Measurements from ENCODE around the gene SLC2A3.
"Not testable (repeated sequence)": the region's sequence is repeated elsewhere in the genome, so short reads cannot be mapped to it uniquely, and the experiment has no call there.

SLC2A3 gene

DNA sequence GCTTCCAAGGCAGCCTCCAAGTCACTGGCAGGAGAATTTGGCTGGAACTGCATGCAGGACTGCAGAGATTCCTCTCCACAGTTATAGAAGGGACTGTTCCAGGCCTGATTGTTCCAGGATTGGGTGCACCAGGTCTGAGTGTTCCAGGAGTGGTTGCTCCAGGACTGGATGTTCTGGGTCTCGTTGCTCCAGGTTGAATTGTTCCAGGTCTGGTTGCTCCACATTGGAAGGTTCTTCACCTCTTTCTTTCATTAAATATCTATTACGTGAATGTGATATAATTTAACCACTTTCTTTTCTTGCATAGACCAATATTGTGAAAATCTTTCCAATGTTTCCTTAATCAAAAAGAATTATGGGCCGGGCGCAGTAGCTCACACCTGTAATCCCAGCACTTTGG, 39.3 kb downstream of the SLC2A3 start:
- H3K9ac ChIP-seq (ENCODE audit: low read length in 5 of 5); H3K9me3 ChIP-seq (ENCODE audit: control insufficient read depth in 5 of 5, low read length in 5 of 5); H3K27ac ChIP-seq (ENCODE audit: low read depth, low read length); H3K36me3 ChIP-seq (ENCODE audit: control insufficient read depth in 5 of 5, insufficient read depth in 5 of 5, low read length in 5 of 5); H3K27me3 ChIP-seq (ENCODE audit: control insufficient read depth in 5 of 5, insufficient read depth in 4 of 5, low read length in 5 of 5); H3K4me3 ChIP-seq (ENCODE audit: low read depth in 1 of 5, low read length in 5 of 5); H3K4me1 ChIP-seq (ENCODE audit: control insufficient read depth in 5 of 5, insufficient read depth in 5 of 5, low read length in 5 of 5): not testable (repeated sequence)

GRCh38 chr12:7892186-7892980, 43.6 kb downstream of the SLC2A3 start:
- no peaks in the 10 kb centered on the region for H3K9me3 ChIP-seq (ENCODE audit: control insufficient read depth in 5 of 5, low read length in 5 of 5)
- no peak overlapping the region for H3K9ac ChIP-seq (ENCODE audit: low read length in 5 of 5)
- H3K27ac ChIP-seq (ENCODE audit: low read depth, low read length) = no peak overlapping the region
- H3K36me3 ChIP-seq (ENCODE audit: control insufficient read depth in 5 of 5, insufficient read depth in 5 of 5, low read length in 5 of 5) = no peaks in the 10 kb centered on the region
- H3K4me3 ChIP-seq (ENCODE audit: low read depth in 1 of 5, low read length in 5 of 5) = no peak overlapping the region
- H3K4me1 ChIP-seq (ENCODE audit: control insufficient read depth in 5 of 5, insufficient read depth in 5 of 5, low read length in 5 of 5) = peaks cover 0 to 5% (median 3%) of the 10 kb centered on the region in 5 donors
- no peaks in the 10 kb centered on the region for H3K27me3 ChIP-seq (ENCODE audit: control insufficient read depth in 5 of 5, insufficient read depth in 4 of 5, low read length in 5 of 5)

- Histone ChIP-seq H3K9ac (ENCODE audit: low read length in 5 of 5) (no peak overlapping the region), H3K4me3 (ENCODE audit: low read depth in 1 of 5, low read length in 5 of 5) (no peak overlapping the region), H3K27me3 (ENCODE audit: control insufficient read depth in 5 of 5, insufficient read depth in 4 of 5, low read length in 5 of 5) (no peaks in the 10 kb centered on the region), H3K4me1 (ENCODE audit: control insufficient read depth in 5 of 5, insufficient read depth in 5 of 5, low read length in 5 of 5) (peaks cover 0 to 6% (median 0%) of the 10 kb centered on the region in 5 donors), H3K36me3 (ENCODE audit: control insufficient read depth in 5 of 5, insufficient read depth in 5 of 5, low read length in 5 of 5) (no peaks in the 10 kb centered on the region), H3K9me3 (ENCODE audit: control insufficient read depth in 5 of 5, low read length in 5 of 5) (no peaks in the 10 kb centered on the region), H3K27ac (ENCODE audit: low read depth, low read length) (no peak overlapping the region)
These were observed 51.3 kb downstream of the SLC2A3 start for GRCh38 chr12:7884689-7885088.

DNA sequence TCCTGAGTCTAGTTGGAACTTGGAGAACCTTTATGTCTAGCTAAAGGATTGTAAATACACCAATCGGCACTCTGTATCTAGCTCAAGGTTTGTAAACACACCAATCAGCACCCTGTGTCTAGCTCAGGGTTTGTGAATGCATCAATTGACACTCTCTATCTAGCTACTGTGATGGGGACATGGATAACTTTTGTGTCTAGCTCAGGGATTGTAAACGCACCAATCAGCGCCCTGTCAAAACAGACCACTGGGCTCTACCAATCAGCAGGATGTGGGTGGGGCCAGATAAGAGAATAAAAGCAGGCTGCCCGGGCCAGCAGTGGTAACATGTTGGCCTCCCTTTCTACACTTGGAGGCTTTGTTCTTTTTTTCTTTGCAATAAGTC, 54.3 kb downstream of the SLC2A3 start:
- H3K4me1 ChIP-seq (ENCODE audit: control insufficient read depth in 5 of 5, insufficient read depth in 5 of 5, low read length in 5 of 5); H3K9ac ChIP-seq (ENCODE audit: low read length in 5 of 5); H3K36me3 ChIP-seq (ENCODE audit: control insufficient read depth in 5 of 5, insufficient read depth in 5 of 5, low read length in 5 of 5); H3K4me3 ChIP-seq (ENCODE audit: low read depth in 1 of 5, low read length in 5 of 5); H3K27me3 ChIP-seq (ENCODE audit: control insufficient read depth in 5 of 5, insufficient read depth in 4 of 5, low read length in 5 of 5); H3K27ac ChIP-seq (ENCODE audit: low read depth, low read length); H3K9me3 ChIP-seq (ENCODE audit: control insufficient read depth in 5 of 5, low read length in 5 of 5): not testable (repeated sequence)

- H3K9ac ChIP-seq (ENCODE audit: low read length in 5 of 5) = not testable (repeated sequence)
These were observed 54.8 kb downstream of the SLC2A3 start for GRCh38 chr12:7880952-7881735.

DNA sequence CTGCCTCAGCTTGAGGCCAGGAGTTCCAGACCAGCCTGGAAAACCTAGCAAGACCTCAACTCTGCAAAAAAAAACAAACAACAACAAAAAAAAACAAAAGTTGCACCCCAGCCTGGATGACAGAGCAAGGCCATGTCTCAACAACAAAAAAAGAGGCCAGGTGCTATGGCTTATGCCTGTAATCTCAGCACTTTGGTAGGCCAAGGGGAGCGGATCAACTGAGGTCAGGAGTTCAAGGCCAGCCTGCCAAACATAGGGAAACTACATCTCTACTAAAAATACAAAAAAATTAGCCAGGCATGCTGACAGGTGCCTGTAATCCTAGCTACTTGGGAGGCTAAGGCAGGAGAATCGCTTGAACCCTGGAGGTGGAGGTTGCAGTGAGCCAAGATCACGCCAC, 56.7 kb downstream of the SLC2A3 start:
- Histone ChIP-seq H3K9ac (ENCODE audit: low read length in 5 of 5) (no peak overlapping the region), H3K9me3 (ENCODE audit: control insufficient read depth in 5 of 5, low read length in 5 of 5) (no peaks in the 10 kb centered on the region), H3K36me3 (ENCODE audit: control insufficient read depth in 5 of 5, insufficient read depth in 5 of 5, low read length in 5 of 5) (no peaks in the 10 kb centered on the region), H3K4me1 (ENCODE audit: control insufficient read depth in 5 of 5, insufficient read depth in 5 of 5, low read length in 5 of 5) (peaks cover 0 to under 1% (median 0%) of the 10 kb centered on the region in 5 donors), H3K4me3 (ENCODE audit: low read depth in 1 of 5, low read length in 5 of 5) (no peak overlapping the region), H3K27me3 (ENCODE audit: control insufficient read depth in 5 of 5, insufficient read depth in 4 of 5, low read length in 5 of 5) (no peaks in the 10 kb centered on the region), H3K27ac (ENCODE audit: low read depth, low read length) (no peak overlapping the region)

More at GRCh38 chr12:7880952-7881735, 54.8 kb downstream of the SLC2A3 start:
- H3K4me3 ChIP-seq (ENCODE audit: low read depth in 1 of 5, low read length in 5 of 5); H3K27ac ChIP-seq (ENCODE audit: low read depth, low read length); H3K4me1 ChIP-seq (ENCODE audit: control insufficient read depth in 5 of 5, insufficient read depth in 5 of 5, low read length in 5 of 5); H3K27me3 ChIP-seq (ENCODE audit: control insufficient read depth in 5 of 5, insufficient read depth in 4 of 5, low read length in 5 of 5); H3K36me3 ChIP-seq (ENCODE audit: control insufficient read depth in 5 of 5, insufficient read depth in 5 of 5, low read length in 5 of 5); H3K9me3 ChIP-seq (ENCODE audit: control insufficient read depth in 5 of 5, low read length in 5 of 5): not testable (repeated sequence)

- H3K36me3 ChIP-seq (ENCODE audit: control insufficient read depth in 5 of 5, insufficient read depth in 5 of 5, low read length in 5 of 5) = no peaks in the 10 kb centered on the region
- H3K4me3 ChIP-seq (ENCODE audit: low read depth in 1 of 5, low read length in 5 of 5) = no peak overlapping the region
- peaks cover 6 to 8% (median 7%) of the 10 kb centered on the region in 5 donors for H3K27me3 ChIP-seq (ENCODE audit: control insufficient read depth in 5 of 5, insufficient read depth in 4 of 5, low read length in 5 of 5)
- H3K4me1 ChIP-seq (ENCODE audit: control insufficient read depth in 5 of 5, insufficient read depth in 5 of 5, low read length in 5 of 5) = peaks cover 0 to 7% (median 6%) of the 10 kb centered on the region in 5 donors
- no peak overlapping the region for H3K27ac ChIP-seq (ENCODE audit: low read depth, low read length)
- H3K9ac ChIP-seq (ENCODE audit: low read length in 5 of 5) = no peak overlapping the region
- H3K9me3 ChIP-seq (ENCODE audit: control insufficient read depth in 5 of 5, low read length in 5 of 5) = no peaks in the 10 kb centered on the region
These were observed 58.6 kb downstream of the SLC2A3 start for GRCh38 chr12:7877420-7877819.

DNA sequence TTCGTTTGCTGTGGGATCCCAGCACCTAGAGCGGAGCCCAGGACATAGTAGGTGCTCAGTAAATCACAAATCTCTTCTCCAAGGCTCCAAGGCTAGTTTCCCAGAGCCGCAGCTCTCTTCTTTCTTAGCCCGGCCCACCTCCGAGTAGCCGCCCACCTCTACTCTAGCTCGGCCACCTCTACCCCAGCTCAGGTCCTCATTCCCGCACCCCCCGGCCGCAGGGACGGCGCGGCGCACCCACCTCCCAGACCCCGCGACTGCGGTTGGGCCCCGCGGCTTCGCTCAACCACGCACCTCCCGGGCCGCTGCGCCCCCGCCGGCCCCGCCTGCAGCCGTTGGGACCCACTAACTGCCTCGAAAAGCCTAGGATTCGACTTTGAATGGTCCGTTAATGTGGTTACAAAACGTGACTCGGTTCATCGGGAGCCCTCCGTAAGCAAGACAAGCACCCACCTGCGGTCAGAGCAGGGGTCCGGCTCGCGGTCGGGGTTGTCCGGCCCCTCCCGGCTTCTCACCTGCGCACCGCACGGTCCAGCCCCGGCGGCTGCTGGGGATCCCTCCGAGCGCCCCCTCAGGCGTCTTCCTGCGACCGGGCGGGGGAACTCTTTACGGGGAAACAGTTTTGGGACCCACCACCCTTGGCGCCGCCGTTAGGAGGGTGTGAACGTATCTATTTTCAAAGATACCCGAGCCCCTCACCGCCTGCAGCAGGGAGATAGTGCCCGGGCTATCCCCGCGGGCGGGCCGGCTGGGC, 63.2 kb downstream of the SLC2A3 start, which contains the start of gene SLC2A14:
Gene SLC2A14, minus strand, starts transcription at position 350 of the 754 bp plus-strand sequence. CDS start 3,035 bp downstream, outside the sequence.
- H3K27me3 ChIP-seq (ENCODE audit: control insufficient read depth in 5 of 5, insufficient read depth in 4 of 5, low read length in 5 of 5) = peaks cover 11 to 22% (median 20%) of the 10 kb centered on the region in 5 donors
- no peaks in the 10 kb centered on the region for H3K36me3 ChIP-seq (ENCODE audit: control insufficient read depth in 5 of 5, insufficient read depth in 5 of 5, low read length in 5 of 5)
- H3K9me3 ChIP-seq (ENCODE audit: control insufficient read depth in 5 of 5, low read length in 5 of 5) = no peaks in the 10 kb centered on the region
- H3K9ac ChIP-seq (ENCODE audit: low read length in 5 of 5) = no peak within 1 kb of the TSS
- H3K27ac ChIP-seq (ENCODE audit: low read depth, low read length) = no peak within 1 kb of the TSS
- peaks cover 0 to 7% (median 6%) of the 10 kb centered on the region in 5 donors for H3K4me1 ChIP-seq (ENCODE audit: control insufficient read depth in 5 of 5, insufficient read depth in 5 of 5, low read length in 5 of 5)
- peak within 1 kb of the TSS in 3 of 5 donors; percentile 37 to 47 (median 40) for H3K4me3 ChIP-seq (ENCODE audit: low read depth in 1 of 5, low read length in 5 of 5)

GRCh38 chr12:7870335-7870734, 65.7 kb downstream of the SLC2A3 start:
- H3K27me3 ChIP-seq (ENCODE audit: control insufficient read depth in 5 of 5, insufficient read depth in 4 of 5, low read length in 5 of 5) = peaks cover 11 to 22% (median 20%) of the 10 kb centered on the region in 5 donors
- no peaks in the 10 kb centered on the region for H3K9me3 ChIP-seq (ENCODE audit: control insufficient read depth in 5 of 5, low read length in 5 of 5)
- H3K4me3 ChIP-seq (ENCODE audit: low read depth in 1 of 5, low read length in 5 of 5) = no peak overlapping the region
- H3K27ac ChIP-seq (ENCODE audit: low read depth, low read length) = no peak overlapping the region
- H3K36me3 ChIP-seq (ENCODE audit: control insufficient read depth in 5 of 5, insufficient read depth in 5 of 5, low read length in 5 of 5) = no peaks in the 10 kb centered on the region
- no peak overlapping the region for H3K9ac ChIP-seq (ENCODE audit: low read length in 5 of 5)
- H3K4me1 ChIP-seq (ENCODE audit: control insufficient read depth in 5 of 5, insufficient read depth in 5 of 5, low read length in 5 of 5) = peaks cover 0 to 7% (median 6%) of the 10 kb centered on the region in 5 donors
